VCaP (cell line): Measurements from ENCODE around the gene HBS1L.

Experiments
- H3K27ac ChIP-seq: fragments of 450-650 bp; 2 replicates; pipeline ENCODE4 v1.5.1; 2017
- CTCF ChIP-seq: fragments of 450-650 bp; conservative IDR thresholded peaks from 2 replicates; pipeline ENCODE4 v1.5.1; 2017; ENCODE audit warnings: mild to moderate bottlenecking, moderate library complexity

HBS1L gene

GRCh38 chr6:134910593-134910935 is 144.1 kb downstream of the HBS1L start:
- no peak for TF ChIP-seq CTCF
- no peak overlapping the region for H3K27ac ChIP-seq
